ENCODE data around the gene PFKFB4. TPM values are rescaled to one million over a fixed set of nuclear protein-coding genes. Genes with fewer than 3 reads are reported as not detected.

Gene PFKFB4
- total and polyA plus RNA-seq, 9 of the 15 experiments (the other 6 are each of a cell fraction or from before 2014, with no cell fraction given) = 0.92 to 56.3 (median 13.5) TPM

- TF ChIP-seq HDAC3 (IDR thresholded peaks at IDR 0.05; ENCODE audit: borderline replicate concordance, partially characterized antibody) = no peak
- TF ChIP-seq ZNF407 (IDR thresholded peaks at IDR 0.05; ENCODE audit: low read depth) = no peak
- peak; percentile 83 for TF ChIP-seq PRDM10 (IDR thresholded peaks at IDR 0.05; ENCODE audit: partially characterized antibody)
- no peak for TF ChIP-seq ZNF57 (CRISPR knock-in tag; IDR thresholded peaks at IDR 0.05)
- no peak for TF ChIP-seq ZNF133 (CRISPR knock-in tag; IDR thresholded peaks at IDR 0.05)
- TF ChIP-seq CREM (IDR thresholded peaks at IDR 0.05; ENCODE audit: low read depth) = peak; percentile 90
- 0 out of 2 replicates have a peak, but pooled peaks have one; percentile 20 for TF ChIP-seq SMARCA5 (IDR thresholded peaks at IDR 0.05)
- TF ChIP-seq PRPF4 (IDR thresholded peaks at IDR 0.05; ENCODE audit: insufficient read depth, low read depth, low read length, poor library complexity, severe bottlenecking) = no peak
- no peak for TF ChIP-seq RBM22 (IDR thresholded peaks at IDR 0.05; ENCODE audit: low read depth, low read length, poor library complexity, severe bottlenecking)
- TF ChIP-seq, protein P1, sequence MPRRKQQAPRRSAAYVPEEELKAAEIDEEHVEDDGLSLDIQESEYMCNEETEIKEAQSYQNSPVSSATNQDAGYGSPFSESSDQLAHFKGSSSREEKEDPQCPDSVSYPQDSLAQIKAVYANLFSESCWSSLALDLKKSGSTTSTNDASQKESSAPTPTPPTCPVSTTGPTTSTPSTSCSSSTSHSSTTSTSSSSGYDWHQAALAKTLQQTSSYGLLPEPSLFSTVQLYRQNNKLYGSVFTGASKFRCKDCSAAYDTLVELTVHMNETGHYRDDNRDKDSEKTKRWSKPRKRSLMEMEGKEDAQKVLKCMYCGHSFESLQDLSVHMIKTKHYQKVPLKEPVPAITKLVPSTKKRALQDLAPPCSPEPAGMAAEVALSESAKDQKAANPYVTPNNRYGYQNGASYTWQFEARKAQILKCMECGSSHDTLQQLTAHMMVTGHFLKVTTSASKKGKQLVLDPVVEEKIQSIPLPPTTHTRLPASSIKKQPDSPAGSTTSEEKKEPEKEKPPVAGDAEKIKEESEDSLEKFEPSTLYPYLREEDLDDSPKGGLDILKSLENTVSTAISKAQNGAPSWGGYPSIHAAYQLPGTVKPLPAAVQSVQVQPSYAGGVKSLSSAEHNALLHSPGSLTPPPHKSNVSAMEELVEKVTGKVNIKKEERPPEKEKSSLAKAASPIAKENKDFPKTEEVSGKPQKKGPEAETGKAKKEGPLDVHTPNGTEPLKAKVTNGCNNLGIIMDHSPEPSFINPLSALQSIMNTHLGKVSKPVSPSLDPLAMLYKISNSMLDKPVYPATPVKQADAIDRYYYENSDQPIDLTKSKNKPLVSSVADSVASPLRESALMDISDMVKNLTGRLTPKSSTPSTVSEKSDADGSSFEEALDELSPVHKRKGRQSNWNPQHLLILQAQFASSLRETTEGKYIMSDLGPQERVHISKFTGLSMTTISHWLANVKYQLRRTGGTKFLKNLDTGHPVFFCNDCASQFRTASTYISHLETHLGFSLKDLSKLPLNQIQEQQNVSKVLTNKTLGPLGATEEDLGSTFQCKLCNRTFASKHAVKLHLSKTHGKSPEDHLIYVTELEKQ (CRISPR knock-in tag; IDR thresholded peaks at IDR 0.05) = no peak
These were observed 83.5 kb downstream of the PFKFB4 start (continued) for GRCh38 chr3:48472923-48473616.

Data from K562 (cell line).